ENCODE results near the gene MMEL1.

Gene MMEL1

DNA sequence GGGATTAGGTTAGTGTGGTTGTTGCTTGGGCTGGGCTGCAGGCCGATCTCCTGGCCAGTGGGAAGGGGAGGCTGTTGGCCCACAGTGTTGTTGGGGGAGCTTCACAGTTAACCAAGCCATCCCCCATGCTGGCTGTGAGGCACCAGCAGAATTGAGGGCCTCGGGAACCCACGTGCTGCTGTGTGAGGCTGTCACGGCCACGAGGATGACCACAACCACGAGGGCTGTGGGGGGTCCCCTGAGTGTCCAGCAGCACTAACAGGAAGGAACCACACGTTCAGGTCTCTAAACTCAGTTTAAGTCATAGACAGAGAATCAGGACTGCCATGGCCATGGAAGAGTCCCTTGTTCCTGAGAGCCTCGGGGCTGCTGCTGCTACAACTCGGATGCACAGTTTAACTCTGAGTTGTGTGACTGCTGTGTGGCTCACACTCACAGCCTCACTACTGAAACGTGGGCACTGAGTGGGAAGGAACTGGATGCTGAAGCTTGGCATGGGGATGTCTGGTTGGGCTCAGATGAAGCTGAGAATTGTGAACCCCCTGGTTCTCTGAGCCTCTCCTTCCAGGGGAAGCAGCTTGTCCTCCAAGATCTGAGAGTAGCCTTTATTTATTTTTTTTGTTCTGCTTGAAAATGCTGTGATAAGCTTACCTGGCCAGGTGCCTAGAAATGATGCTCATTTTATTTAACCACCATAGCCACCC lies 4.8 kb upstream of the MMEL1 start (continued):
- TF ChIP-seq, protein P1, sequence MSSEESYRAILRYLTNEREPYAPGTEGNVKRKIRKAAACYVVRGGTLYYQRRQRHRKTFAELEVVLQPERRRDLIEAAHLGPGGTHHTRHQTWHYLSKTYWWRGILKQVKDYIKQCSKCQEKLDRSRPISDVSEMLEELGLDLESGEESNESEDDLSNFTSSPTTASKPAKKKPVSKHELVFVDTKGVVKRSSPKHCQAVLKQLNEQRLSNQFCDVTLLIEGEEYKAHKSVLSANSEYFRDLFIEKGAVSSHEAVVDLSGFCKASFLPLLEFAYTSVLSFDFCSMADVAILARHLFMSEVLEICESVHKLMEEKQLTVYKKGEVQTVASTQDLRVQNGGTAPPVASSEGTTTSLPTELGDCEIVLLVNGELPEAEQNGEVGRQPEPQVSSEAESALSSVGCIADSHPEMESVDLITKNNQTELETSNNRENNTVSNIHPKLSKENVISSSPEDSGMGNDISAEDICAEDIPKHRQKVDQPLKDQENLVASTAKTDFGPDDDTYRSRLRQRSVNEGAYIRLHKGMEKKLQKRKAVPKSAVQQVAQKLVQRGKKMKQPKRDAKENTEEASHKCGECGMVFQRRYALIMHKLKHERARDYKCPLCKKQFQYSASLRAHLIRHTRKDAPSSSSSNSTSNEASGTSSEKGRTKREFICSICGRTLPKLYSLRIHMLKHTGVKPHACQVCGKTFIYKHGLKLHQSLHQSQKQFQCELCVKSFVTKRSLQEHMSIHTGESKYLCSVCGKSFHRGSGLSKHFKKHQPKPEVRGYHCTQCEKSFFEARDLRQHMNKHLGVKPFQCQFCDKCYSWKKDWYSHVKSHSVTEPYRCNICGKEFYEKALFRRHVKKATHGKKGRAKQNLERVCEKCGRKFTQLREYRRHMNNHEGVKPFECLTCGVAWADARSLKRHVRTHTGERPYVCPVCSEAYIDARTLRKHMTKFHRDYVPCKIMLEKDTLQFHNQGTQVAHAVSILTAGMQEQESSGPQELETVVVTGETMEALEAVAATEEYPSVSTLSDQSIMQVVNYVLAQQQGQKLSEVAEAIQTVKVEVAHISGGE (tag by site-specific recombination; conservative IDR thresholded peaks at IDR 0.05; ENCODE audit: low read depth): no peak
- TF ChIP-seq ZSCAN23 (tag by site-specific recombination; IDR thresholded peaks at IDR 0.05) (no peak), ZNF600 (tag by site-specific recombination; IDR thresholded peaks at IDR 0.05) (no peak), ZNF549 (tag by site-specific recombination; IDR thresholded peaks at IDR 0.05) (no peak)
- TF ChIP-seq, protein P2, sequence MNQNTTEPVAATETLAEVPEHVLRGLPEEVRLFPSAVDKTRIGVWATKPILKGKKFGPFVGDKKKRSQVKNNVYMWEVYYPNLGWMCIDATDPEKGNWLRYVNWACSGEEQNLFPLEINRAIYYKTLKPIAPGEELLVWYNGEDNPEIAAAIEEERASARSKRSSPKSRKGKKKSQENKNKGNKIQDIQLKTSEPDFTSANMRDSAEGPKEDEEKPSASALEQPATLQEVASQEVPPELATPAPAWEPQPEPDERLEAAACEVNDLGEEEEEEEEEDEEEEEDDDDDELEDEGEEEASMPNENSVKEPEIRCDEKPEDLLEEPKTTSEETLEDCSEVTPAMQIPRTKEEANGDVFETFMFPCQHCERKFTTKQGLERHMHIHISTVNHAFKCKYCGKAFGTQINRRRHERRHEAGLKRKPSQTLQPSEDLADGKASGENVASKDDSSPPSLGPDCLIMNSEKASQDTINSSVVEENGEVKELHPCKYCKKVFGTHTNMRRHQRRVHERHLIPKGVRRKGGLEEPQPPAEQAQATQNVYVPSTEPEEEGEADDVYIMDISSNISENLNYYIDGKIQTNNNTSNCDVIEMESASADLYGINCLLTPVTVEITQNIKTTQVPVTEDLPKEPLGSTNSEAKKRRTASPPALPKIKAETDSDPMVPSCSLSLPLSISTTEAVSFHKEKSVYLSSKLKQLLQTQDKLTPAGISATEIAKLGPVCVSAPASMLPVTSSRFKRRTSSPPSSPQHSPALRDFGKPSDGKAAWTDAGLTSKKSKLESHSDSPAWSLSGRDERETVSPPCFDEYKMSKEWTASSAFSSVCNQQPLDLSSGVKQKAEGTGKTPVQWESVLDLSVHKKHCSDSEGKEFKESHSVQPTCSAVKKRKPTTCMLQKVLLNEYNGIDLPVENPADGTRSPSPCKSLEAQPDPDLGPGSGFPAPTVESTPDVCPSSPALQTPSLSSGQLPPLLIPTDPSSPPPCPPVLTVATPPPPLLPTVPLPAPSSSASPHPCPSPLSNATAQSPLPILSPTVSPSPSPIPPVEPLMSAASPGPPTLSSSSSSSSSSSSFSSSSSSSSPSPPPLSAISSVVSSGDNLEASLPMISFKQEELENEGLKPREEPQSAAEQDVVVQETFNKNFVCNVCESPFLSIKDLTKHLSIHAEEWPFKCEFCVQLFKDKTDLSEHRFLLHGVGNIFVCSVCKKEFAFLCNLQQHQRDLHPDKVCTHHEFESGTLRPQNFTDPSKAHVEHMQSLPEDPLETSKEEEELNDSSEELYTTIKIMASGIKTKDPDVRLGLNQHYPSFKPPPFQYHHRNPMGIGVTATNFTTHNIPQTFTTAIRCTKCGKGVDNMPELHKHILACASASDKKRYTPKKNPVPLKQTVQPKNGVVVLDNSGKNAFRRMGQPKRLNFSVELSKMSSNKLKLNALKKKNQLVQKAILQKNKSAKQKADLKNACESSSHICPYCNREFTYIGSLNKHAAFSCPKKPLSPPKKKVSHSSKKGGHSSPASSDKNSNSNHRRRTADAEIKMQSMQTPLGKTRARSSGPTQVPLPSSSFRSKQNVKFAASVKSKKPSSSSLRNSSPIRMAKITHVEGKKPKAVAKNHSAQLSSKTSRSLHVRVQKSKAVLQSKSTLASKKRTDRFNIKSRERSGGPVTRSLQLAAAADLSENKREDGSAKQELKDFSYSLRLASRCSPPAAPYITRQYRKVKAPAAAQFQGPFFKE (tag by site-specific recombination; IDR thresholded peaks at IDR 0.05; ENCODE audit: borderline replicate concordance): no peak

DNA sequence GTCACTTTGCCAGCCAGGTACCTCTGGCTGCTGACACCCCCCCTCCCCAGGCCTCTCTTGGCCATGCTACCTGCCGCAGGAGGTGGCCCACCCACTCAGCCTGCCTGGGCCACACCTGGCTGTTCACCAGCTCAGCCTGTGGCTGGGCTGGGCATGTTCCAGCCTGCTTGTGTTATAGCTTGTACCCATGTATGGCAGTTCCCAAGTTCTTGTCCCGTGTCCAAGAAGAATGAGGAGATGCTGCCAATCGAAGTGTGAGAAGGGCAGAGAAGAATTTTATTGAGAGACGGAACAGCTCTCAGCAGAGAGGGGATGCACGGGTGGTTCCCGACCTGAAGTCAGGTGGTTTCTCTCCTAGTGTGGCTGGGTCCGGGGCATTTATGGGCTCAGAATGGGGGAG lies 3.9 kb upstream of the MMEL1 start:
- no peaks in the 10 kb centered on the region for H3K36me3 ChIP-seq (ENCODE audit: control insufficient read depth in 2 of 2, insufficient read depth in 1 of 2, low read length in 2 of 2)
- TF ChIP-seq TRIM28 (IDR thresholded peaks at IDR 0.05; ENCODE audit: borderline replicate concordance, low read length) (peak; percentile 87; the same call in 1 of the 2 replicates), ZNF549 (tag by site-specific recombination; IDR thresholded peaks at IDR 0.05) (no peak), SETDB1 (IDR thresholded peaks at IDR 0.05; ENCODE audit: insufficient read length, low read length) (peak; percentile 92), GLI4 (tag by site-specific recombination; IDR thresholded peaks at IDR 0.05) (no peak), ZNF184 (tag by site-specific recombination; IDR thresholded peaks at IDR 0.05) (no peak), ZNF274 (IDR thresholded peaks at IDR 0.05; ENCODE audit: low read length) (no peak), ZNF274 (tag by site-specific recombination; IDR thresholded peaks at IDR 0.05; ENCODE audit: borderline replicate concordance) (no peak), ZNF624 (tag by site-specific recombination; IDR thresholded peaks at IDR 0.05) (no peak), KLF9 (tag by site-specific recombination; IDR thresholded peaks at IDR 0.05; ENCODE audit: low read depth) (no peak), KLF16 (tag by site-specific recombination; IDR thresholded peaks at IDR 0.05) (no peak)
- TF ChIP-seq, protein P3, sequence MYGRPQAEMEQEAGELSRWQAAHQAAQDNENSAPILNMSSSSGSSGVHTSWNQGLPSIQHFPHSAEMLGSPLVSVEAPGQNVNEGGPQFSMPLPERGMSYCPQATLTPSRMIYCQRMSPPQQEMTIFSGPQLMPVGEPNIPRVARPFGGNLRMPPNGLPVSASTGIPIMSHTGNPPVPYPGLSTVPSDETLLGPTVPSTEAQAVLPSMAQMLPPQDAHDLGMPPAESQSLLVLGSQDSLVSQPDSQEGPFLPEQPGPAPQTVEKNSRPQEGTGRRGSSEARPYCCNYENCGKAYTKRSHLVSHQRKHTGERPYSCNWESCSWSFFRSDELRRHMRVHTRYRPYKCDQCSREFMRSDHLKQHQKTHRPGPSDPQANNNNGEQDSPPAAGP (tag by site-specific recombination; IDR thresholded peaks at IDR 0.05): no peak
- TF ChIP-seq, protein P4, sequence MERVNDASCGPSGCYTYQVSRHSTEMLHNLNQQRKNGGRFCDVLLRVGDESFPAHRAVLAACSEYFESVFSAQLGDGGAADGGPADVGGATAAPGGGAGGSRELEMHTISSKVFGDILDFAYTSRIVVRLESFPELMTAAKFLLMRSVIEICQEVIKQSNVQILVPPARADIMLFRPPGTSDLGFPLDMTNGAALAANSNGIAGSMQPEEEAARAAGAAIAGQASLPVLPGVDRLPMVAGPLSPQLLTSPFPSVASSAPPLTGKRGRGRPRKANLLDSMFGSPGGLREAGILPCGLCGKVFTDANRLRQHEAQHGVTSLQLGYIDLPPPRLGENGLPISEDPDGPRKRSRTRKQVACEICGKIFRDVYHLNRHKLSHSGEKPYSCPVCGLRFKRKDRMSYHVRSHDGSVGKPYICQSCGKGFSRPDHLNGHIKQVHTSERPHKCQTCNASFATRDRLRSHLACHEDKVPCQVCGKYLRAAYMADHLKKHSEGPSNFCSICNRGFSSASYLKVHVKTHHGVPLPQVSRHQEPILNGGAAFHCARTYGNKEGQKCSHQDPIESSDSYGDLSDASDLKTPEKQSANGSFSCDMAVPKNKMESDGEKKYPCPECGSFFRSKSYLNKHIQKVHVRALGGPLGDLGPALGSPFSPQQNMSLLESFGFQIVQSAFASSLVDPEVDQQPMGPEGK (tag by site-specific recombination; IDR thresholded peaks at IDR 0.05): no peak
- no peak overlapping the region for H3K4me3 ChIP-seq (ENCODE audit: low read depth, low read length)
- no peaks in the 10 kb centered on the region for H3K9me3 ChIP-seq (ENCODE audit: control insufficient read depth, insufficient read depth, low read depth, low read length)
- ChIA-PET CTCF (no interaction called here), POLR2A (no interaction called here)
- no peak overlapping the region for H3K27ac ChIP-seq (ENCODE audit: extremely low read depth, low read depth, low read length)
- H3K4me1 ChIP-seq (ENCODE audit: control insufficient read depth, insufficient read depth, low read length): no peaks in the 10 kb centered on the region
